Lung microvascular endothelial cell (primary cell): ENCODE results near the gene GEMIN7. TPM values are rescaled to one million over a fixed set of nuclear protein-coding genes. Genes with fewer than 3 reads are reported as not detected.
A peak's percentile ranks its signal among the peaks of the same experiment; 100 is the strongest.

Source experiments
- DNase-seq, 2 donors: peaks; one replicate each; pipeline versions ENCODE4 v3.0.0 to v3.0.0-alpha.2; 2010; ENCODE audit warnings: low read depth in 2 of 2
- total RNA-seq: library from RNA; depleted of rRNA; stranded (reverse); fragments of >200 nt; gene quantifications from 2 replicates; pipeline ENCODE4 v1.2.1, GENCODE V29; 2014

The GEMIN7 gene
- total RNA-seq, 1 donor from 2014 or later = 15.5 TPM

DNA sequence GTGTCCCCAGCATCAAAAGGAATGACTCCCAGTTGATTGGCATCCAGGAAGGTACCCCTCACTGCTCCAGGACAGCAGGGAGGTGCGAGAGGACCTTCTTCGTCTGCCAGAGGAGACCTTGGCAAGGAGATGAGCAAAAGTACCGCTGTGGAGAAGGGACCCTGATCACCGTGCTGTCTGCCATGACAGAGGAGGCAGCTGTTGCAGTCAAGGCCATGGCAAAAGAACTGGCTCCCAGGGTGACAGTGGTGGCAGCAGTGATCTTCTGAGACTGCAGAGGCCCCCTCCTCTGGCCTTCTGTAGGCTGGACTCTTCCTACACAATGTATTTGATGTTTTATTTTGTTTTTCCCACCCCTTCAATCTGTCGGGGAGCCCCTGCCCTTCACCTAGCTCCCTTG, 49.7 kb downstream of the GEMIN7 start:
- no peak for DNase-seq

DNA sequence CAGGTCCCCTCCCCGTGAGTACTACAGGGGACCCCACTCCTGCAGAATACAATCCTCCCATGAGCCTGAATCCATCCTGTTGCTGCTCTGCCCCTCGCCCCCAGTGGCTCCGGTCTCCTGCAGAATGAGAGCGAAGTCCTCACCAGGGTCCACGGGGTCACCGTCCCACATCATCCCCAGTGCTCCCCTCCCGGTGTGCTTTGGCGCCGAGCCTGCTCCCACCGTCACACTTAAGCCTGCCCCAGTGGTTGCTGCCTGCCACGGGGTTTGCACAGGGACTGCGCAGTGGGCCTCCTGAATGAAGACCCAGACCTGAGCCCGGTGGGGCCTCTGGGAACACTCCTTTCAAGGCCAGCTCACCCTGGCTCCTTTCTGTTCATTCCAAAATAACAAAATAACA, 51.2 kb downstream of the GEMIN7 start:
- no peak for DNase-seq

DNA sequence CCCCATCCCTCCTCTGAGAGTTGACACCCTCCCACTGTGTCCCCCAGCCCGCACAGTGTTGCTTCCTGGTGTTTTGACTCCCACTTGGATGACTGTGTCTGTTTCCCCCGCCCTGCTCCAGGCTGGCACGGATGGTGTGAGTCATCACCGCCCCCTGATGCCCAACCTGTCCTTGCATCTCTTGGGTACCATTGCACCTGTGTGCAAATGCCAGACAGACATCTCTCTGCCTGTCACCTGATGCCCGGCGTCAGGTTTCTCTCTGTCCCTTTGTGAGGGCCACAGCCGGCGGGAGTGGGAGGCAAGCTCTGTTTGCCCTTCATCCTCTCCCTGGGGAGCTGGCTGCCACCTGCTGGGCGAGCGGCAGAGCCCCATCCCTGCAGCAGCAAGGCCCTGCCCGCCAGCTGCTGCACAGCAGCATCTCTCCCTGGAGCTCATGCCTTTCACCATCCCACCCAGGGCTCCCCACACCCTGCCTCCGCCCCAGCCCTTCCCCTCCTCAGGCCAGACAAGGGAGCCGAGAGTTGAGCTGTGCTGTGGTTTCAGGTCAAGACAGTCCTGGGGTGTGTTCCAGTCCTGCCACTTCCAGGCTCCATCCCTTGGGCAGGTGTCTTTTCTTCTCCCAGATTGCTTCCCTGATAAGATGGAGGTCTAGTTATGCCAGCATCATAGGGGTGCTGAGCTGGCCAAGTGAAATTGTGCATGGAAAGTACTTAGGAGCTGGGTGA, 52.0 kb downstream of the GEMIN7 start:
- peak; percentile 22 to 48 for DNase-seq

DNA sequence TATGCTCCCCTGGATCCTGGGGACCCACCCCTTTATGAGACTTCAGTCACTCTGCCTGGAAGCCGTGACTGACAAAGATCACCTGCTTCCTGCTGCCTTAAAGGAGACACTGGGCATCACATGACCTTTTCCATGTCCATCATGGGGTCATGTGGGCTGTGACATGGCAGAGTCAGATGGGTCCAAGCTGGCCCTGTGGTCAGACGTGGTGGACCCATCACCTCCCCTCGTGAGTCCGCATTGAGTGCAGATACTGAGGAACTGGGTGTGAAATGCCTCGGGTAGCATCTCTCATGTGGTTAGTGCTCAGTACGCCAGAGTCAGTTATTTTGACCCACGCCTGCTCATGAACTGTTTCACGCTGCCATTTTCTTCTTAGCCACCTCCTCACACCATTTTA, 54.6 kb downstream of the GEMIN7 start:
- no peak for DNase-seq

DNA sequence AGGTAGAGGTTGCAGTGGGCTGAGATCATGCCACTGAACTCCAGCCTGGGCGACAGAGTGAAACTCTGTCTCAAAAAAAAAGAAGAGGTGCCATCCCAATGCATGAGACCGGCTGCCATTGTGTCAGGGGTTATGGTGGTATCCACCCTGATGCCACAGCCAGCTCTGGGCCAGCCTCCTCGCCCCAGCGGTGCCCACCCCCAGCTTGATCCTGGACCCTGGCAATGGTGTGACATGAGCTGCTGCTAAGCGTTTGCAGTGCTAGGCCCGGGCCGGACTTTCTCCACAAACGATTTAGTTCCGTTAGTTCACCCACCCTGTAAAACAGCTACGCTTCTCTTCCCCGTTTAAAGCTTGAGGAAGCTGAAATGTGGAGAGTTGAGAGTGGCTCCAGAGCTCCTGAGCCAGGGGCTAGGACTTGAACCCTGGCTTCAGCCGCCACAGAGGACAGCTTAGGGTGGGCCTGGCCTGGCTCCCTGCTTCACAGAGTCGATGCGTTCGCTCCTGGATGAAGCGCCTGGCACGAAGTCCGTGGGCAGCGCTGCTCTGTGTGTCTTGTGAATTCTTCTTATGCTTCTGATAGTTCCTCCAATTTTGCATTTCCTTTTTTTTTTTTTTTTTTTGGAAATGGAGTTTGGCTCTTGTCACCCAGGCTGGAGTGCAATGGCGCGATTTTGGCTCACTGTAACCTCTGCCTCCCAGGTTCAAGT, 56.3 kb downstream of the GEMIN7 start:
- no peak for DNase-seq

DNA sequence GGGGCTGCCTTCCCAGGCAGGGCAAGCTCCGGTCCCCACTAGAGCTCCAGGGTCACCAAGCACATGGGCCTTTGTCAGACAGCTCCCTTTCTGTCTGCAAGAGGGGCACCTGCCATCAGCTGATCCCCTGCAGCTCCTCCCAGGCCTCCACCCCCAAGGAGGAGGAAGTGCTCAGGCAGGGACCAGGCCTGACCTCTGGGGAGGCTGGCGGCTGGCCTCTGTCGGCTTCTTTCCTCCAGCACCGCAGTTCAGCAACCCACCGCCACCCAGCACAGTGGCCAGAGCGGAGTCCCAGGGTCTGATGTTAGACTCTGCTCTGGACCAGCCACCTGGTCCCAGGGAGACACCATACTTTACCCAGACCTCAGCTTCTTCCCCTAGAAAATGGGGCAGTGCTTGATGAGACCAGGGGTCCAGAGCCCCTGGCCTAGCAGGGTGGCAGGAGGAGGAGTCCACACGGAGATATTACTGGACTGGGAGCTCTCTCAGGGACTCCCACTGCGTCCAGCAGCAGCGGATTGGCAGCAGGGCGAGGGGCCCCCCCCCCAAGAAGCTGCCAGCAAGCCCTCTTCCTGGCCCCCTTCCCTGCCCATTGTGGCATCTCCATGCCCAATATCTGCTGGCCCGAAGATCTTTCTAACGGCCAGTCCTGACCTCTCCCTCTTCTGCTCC, 57.6 kb downstream of the GEMIN7 start:
- no peak for DNase-seq

DNA sequence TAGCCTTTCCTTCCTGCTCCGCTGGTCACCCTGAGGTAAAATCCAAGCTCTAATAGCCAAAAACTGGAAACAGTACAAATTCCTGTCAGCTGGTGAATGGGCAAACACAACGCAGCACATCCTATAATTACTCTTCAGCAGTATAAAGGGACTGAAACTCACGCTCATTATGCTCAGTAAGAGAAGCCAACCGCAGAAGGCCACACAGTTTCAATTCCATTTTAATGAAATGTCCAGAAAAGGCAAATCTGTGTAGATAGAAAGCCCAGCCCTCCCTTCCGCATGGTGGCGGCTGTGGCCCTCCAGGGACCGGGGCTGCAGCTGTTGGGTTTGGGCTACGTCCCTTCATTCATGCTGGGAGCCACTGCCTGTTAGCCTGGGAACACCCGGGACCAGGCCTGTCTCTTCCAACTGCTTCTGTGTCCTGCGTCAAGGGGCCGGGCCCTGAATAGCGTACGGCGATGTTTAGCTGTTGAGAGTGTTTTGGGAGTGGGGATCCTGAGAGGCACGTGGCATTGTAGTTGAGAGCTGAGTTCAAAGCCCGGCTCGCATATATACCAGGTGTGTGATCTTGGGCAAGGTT, 58.2 kb downstream of the GEMIN7 start:
- DNase-seq = peak in 1 of 2 donors; percentile 49

DNA sequence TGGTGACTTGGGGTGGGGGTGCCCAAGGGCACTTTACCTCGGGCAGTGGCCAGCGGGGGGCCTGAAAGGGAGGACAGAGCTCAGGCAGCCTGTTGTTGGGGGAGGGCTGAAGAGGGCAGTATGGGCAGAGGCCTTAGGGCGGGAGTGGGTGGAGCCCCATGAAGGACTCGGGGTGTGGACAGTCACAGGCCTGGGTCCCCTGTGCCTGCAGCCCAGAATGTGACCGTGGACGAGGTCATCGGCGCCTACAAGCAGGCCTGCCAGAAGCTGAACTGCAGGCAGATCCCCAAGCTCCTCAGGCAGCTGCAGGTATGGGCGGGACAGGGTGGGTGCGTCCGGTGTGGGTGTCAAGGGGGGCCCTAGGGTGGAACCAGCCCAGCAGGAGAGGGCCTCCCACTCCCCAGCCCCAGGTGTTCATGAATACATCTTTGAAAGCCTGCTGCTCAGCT, 59.3 kb downstream of the GEMIN7 start:
- no peak for DNase-seq

DNA sequence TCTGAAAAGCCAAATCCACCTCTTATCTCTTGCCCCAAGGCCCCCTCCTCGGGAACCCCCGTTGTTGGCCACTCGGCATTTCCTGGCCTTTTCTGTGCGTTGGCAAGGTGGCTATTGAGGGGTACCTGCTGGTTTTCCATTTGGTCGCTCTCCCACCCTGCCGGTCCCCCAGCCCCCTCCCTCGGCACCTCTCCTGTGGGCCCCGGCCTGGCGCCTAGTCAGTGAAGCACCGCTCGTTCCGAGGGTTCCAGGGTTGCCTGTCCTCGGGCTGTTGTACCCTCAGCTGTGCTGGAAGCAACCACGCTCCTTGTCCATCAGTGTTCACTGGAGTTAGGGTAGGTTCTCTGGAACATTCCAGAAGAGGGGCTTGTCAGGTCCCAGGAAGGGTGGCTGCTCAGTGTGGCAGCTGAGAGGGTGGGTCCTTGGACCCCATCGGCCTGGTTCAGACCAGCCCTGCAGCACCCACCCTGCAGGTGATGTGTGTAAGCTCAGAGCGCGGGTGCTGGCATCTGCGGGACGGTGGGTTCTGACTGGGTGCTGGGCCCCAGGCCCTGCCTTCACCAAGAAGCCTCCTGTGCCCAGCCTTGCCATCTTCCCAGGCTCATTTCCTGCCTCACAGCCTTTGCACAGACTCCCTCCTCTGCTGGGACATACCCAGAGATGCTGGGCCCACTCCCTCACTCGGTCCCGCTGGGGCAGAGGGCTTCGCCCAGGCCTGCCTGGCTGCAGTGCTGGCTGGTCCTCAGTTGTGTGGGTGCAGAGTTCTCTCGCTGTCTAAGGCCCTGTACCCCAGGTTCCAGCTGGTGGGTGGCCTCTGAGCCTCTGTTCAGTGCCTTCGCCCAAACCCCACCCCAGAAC, 60.5 kb downstream of the GEMIN7 start:
- no peak for DNase-seq

DNA sequence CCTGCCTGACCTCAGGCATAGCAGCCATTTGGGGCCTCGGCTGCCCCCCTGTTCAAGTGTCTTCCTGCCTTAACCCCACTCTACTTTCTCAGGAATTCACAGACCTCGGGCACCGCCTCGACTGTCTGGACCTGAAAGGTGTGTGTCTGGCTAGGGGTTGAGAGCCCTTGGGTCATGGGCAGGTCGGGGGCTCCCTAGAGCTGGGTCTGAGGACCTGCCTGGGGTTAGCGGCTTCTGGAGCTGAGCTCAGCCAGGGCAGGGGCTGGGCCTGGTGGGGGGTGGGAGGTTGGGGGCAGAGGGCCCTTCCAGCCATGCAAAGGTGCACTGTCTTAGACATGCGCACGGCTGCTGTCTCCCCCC, 61.1 kb downstream of the GEMIN7 start:
- no peak for DNase-seq

DNA sequence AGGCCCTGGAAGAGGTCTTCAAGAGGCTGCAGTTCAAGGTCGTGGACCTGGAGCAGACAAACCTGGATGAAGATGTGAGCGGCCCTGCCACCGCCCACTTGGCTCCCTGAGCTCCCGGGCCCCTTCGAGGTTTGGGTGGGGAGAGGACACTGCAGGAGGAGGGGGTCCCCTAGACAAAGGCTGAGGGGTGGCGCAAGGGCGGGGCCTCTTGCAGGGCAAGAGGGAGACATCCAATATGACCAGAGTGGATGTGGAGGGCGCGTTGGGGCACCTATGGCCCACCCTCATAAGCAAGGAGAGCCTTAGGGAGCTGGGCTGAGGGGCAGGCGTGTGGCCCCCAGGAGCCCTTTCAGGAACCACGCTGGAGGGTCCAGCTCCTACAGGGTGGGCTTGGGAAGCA, 61.5 kb downstream of the GEMIN7 start:
- DNase-seq = no peak

Other genes starting within 250 kb of the GEMIN7 start
- gene NECTIN2, start 233.0 kb upstream of the GEMIN7 start, total RNA-seq = 85.4 and 118 TPM in 2 replicates
- gene TOMM40, start 188.0 kb upstream of the GEMIN7 start, total RNA-seq = 31.5 and 33.6 TPM in 2 replicates
- 1.3 and 2.4 TPM in 2 replicates for gene APOE, start 173.5 kb upstream of the GEMIN7 start, total RNA-seq
- 0.60 and 1.3 TPM in 2 replicates for gene APOC1, start 164.7 kb upstream of the GEMIN7 start, total RNA-seq
- not detected in 2 replicates for gene APOC4, start 137.0 kb upstream of the GEMIN7 start, total RNA-seq
- gene APOC2, start 133.2 kb upstream of the GEMIN7 start, total RNA-seq = not detected in 2 replicates
- gene CLPTM1, start 123.9 kb upstream of the GEMIN7 start, total RNA-seq = 29.2 and 46.6 TPM in 2 replicates
- gene RELB, start 77.8 kb upstream of the GEMIN7 start, total RNA-seq = 8.1 and 11.1 TPM in 2 replicates
- 5.9 and 9.1 TPM in 2 replicates for gene CLASRP, start 40.2 kb upstream of the GEMIN7 start, total RNA-seq
- gene ZNF296, start 2.8 kb upstream of the GEMIN7 start, total RNA-seq = under 0.01 TPM in 2 replicates
- gene PPP1R37, start 13.9 kb downstream of the GEMIN7 start, total RNA-seq = 16.3 and 24.0 TPM in 2 replicates
- gene NKPD1, start 81.7 kb downstream of the GEMIN7 start, total RNA-seq = 0.20 and 0.22 TPM in 2 replicates
- gene TRAPPC6A, start 99.0 kb downstream of the GEMIN7 start, total RNA-seq = 22.9 and 36.1 TPM in 2 replicates
- gene BLOC1S3, start 99.5 kb downstream of the GEMIN7 start, total RNA-seq = 2.0 and 3.8 TPM in 2 replicates
- gene EXOC3L2, start 166.1 kb downstream of the GEMIN7 start, total RNA-seq = 0.20 and 0.44 TPM in 2 replicates
- gene MARK4, start 172.0 kb downstream of the GEMIN7 start, total RNA-seq = 6.5 and 23.0 TPM in 2 replicates
- under 0.01 TPM in 2 replicates for gene CKM, start 243.6 kb downstream of the GEMIN7 start, total RNA-seq